Esophagus squamous epithelium (tissue), 4 donors: ENCODE data around the gene PNCK.

Experiments used
- POLR2A ChIP-seq, 4 donors: fragments of 450-650 bp; IDR thresholded peaks; one replicate each; pipeline ENCODE4 v1.6.1; 2017; ENCODE audit warnings: antibody characterized with exemption in 4 of 4, mild to moderate bottlenecking in 4 of 4, moderate library complexity in 3 of 4
- TF ChIP-seq, protein P1 (sequence below), 6 experiments: fragments of 450-650 bp in 4 of 6; fragments of 200-600 bp in 2 of 6; sonication (generic) in 2 of 6; IDR thresholded peaks; one replicate each; pipeline ENCODE4 v1.5.1; 2016 to 2019; ENCODE audit warnings: antibody characterized with exemption in 6 of 6, mild to moderate bottlenecking in 4 of 6, moderate library complexity in 4 of 6

GRCh38 chrX:153650959-153651358 is 22.7 kb downstream of the PNCK start:
- TF ChIP-seq, protein P1, sequence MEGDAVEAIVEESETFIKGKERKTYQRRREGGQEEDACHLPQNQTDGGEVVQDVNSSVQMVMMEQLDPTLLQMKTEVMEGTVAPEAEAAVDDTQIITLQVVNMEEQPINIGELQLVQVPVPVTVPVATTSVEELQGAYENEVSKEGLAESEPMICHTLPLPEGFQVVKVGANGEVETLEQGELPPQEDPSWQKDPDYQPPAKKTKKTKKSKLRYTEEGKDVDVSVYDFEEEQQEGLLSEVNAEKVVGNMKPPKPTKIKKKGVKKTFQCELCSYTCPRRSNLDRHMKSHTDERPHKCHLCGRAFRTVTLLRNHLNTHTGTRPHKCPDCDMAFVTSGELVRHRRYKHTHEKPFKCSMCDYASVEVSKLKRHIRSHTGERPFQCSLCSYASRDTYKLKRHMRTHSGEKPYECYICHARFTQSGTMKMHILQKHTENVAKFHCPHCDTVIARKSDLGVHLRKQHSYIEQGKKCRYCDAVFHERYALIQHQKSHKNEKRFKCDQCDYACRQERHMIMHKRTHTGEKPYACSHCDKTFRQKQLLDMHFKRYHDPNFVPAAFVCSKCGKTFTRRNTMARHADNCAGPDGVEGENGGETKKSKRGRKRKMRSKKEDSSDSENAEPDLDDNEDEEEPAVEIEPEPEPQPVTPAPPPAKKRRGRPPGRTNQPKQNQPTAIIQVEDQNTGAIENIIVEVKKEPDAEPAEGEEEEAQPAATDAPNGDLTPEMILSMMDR (IDR thresholded peaks at IDR 0.05): no peak
- TF ChIP-seq POLR2A (IDR thresholded peaks at IDR 0.05): no peak
